Osteoblast (primary cell): ENCODE data around the gene EXOG. TPM values are rescaled to one million over a fixed set of nuclear protein-coding genes. Genes with fewer than 3 reads are reported as not detected.

Experiments
- DNase-seq: peaks from one replicate; pipeline ENCODE4 v3.0.0; 2011; ENCODE audit warnings: low spot score, mixed read lengths; ENCODE audit not compliant: insufficient read length; ENCODE audit errors: missing footprints
- H2AFZ ChIP-seq: 2 replicates; pipeline ENCODE4 v1.6.0; 2011; ENCODE audit warnings: mild to moderate bottlenecking, low read length
- H3K27ac ChIP-seq: 2 replicates; pipeline ENCODE4 v1.5.1; 2011; ENCODE audit warnings: mild to moderate bottlenecking, low read depth, low read length, moderate library complexity
- H3K27me3 ChIP-seq: 2 replicates; pipeline ENCODE4 v1.6.0; 2012; ENCODE audit warnings: mild to moderate bottlenecking, control low read depth, inconsistent platforms, low read length, moderate library complexity; ENCODE audit not compliant: insufficient read depth
- H3K36me3 ChIP-seq: 2 replicates; pipeline ENCODE4 v1.5.1; 2011; ENCODE audit warnings: mild to moderate bottlenecking, low read length, control low read depth, moderate library complexity; ENCODE audit not compliant: insufficient read depth
- H3K4me1 ChIP-seq: 2 replicates; pipeline ENCODE4 v1.5.1; 2011; ENCODE audit warnings: mild to moderate bottlenecking, low read length, control low read depth, moderate library complexity; ENCODE audit not compliant: insufficient read depth
- H3K4me2 ChIP-seq: 2 replicates; pipeline ENCODE4 v1.6.0; 2011; ENCODE audit warnings: mild to moderate bottlenecking, low read length; ENCODE audit not compliant: insufficient read depth
- H3K4me3 ChIP-seq: fragments of 200-600 bp; sonication (generic); 3 replicates; pipeline ENCODE4 v1.5.1; 2012; ENCODE audit warnings: mild to moderate bottlenecking, low read length, inconsistent platforms; ENCODE audit not compliant: insufficient read depth
- H3K79me2 ChIP-seq: 2 replicates; pipeline ENCODE4 v1.6.0; 2012; ENCODE audit warnings: mild to moderate bottlenecking, low read length, control low read depth, inconsistent platforms; ENCODE audit not compliant: insufficient read depth
- H3K9me3 ChIP-seq: 2 replicates; pipeline ENCODE4 v1.5.1; 2011; ENCODE audit warnings: low read depth, low read length, control low read depth
- H4K20me1 ChIP-seq: 2 replicates; pipeline ENCODE4 v1.6.0; 2012; ENCODE audit warnings: mild to moderate bottlenecking, low read length, control low read depth; ENCODE audit not compliant: insufficient read depth
- CTCF ChIP-seq: IDR thresholded peaks from 2 replicates; pipeline ENCODE4 v1.5.1; 2011; ENCODE audit warnings: mild to moderate bottlenecking, low read depth, low read length, moderate library complexity; ENCODE audit errors: extremely low read depth
- total RNA-seq: library from RNA; depleted of rRNA; stranded (reverse); fragments of >200 nt; gene quantifications from 2 replicates; pipeline ENCODE4 v1.2.3, GENCODE V29; 2012

Gene EXOG
- total RNA-seq, 1 donor = 14.5 TPM

- Histone ChIP-seq H3K4me3 (no peak overlapping the region), H4K20me1 (no peaks in the 10 kb centered on the region), H3K4me2 (no peak overlapping the region), H3K27me3 (peaks cover 5% of the 10 kb centered on the region), H3K79me2 (no peaks in the 10 kb centered on the region), H2AFZ (no peak overlapping the region), H3K36me3 (no peaks in the 10 kb centered on the region), H3K27ac (no peak overlapping the region), H3K4me1 (no peaks in the 10 kb centered on the region), H3K9me3 (no peaks in the 10 kb centered on the region)
- DNase-seq = no peak
- no peak for TF ChIP-seq CTCF
Measured at GRCh38 chr3:38549486-38549885, 53.3 kb downstream of the EXOG start.

- no peak for TF ChIP-seq CTCF
- no peak for DNase-seq
- Histone ChIP-seq H3K9me3 (no peaks in the 10 kb centered on the region), H3K4me3 (no peak overlapping the region), H2AFZ (no peak overlapping the region), H3K4me2 (no peak overlapping the region), H4K20me1 (no peaks in the 10 kb centered on the region), H3K27me3 (peaks cover 5% of the 10 kb centered on the region), H3K36me3 (no peaks in the 10 kb centered on the region), H3K79me2 (no peaks in the 10 kb centered on the region), H3K27ac (no peak overlapping the region), H3K4me1 (no peaks in the 10 kb centered on the region)
Measured at GRCh38 chr3:38549957-38550840, 54.1 kb downstream of the EXOG start.

- Histone ChIP-seq H3K27me3 (peaks cover 5% of the 10 kb centered on the region), H3K79me2 (no peaks in the 10 kb centered on the region), H3K4me1 (no peaks in the 10 kb centered on the region), H4K20me1 (no peaks in the 10 kb centered on the region), H3K9me3 (no peaks in the 10 kb centered on the region), H3K4me2 (no peak overlapping the region), H3K36me3 (no peaks in the 10 kb centered on the region), H3K27ac (no peak overlapping the region), H3K4me3 (no peak overlapping the region), H2AFZ (no peak overlapping the region)
- DNase-seq = no peak
- no peak for TF ChIP-seq CTCF
Measured at GRCh38 chr3:38551026-38551832, 55.1 kb downstream of the EXOG start.

- H3K79me2 ChIP-seq = no peaks in the 10 kb centered on the region
- no peak overlapping the region for H3K27ac ChIP-seq
- no peaks in the 10 kb centered on the region for H3K36me3 ChIP-seq
- no peak overlapping the region for H3K4me3 ChIP-seq
- no peak for DNase-seq
- H3K27me3 ChIP-seq = peaks cover 5% of the 10 kb centered on the region
- no peak overlapping the region for H2AFZ ChIP-seq
- no peaks in the 10 kb centered on the region for H3K9me3 ChIP-seq
- no peaks in the 10 kb centered on the region for H4K20me1 ChIP-seq
- H3K4me1 ChIP-seq = no peaks in the 10 kb centered on the region
- TF ChIP-seq CTCF = no peak
- no peak overlapping the region for H3K4me2 ChIP-seq
Measured at GRCh38 chr3:38552364-38552763, 56.2 kb downstream of the EXOG start.
